Breast epithelium (tissue), 4 donors: ENCODE results near the gene ZDHHC21. TPM values are rescaled to one million over a fixed set of nuclear protein-coding genes. Genes with fewer than 3 reads are reported as not detected.
A peak's percentile ranks its signal among the peaks of the same experiment; 100 is the strongest.

ENCODE experiments used
- DNase-seq, 2 donors: peaks; one replicate each; pipeline ENCODE4 v3.0.0-alpha.2; 2019; ENCODE audit warnings: low spot score in 2 of 2
- H3K27ac ChIP-seq, 2 donors: fragments of 200-600 bp; sonication (generic) in 1 of 2; one replicate each; pipeline ENCODE4 v1.5.1; 2016 to 2019; ENCODE audit warnings: mild to moderate bottlenecking in 1 of 2
- H3K27me3 ChIP-seq, 2 donors: fragments of 200-600 bp; sonication (generic) in 1 of 2; one replicate each; pipeline versions ENCODE4 v1.5.1 to v1.6.0; 2017 to 2019; ENCODE audit warnings: control low read depth in 1 of 2, mild to moderate bottlenecking in 1 of 2
- H3K36me3 ChIP-seq: fragments of 200-600 bp; one replicate; pipeline ENCODE4 v1.5.1; 2019
- H3K4me1 ChIP-seq, 2 donors: fragments of 200-600 bp; sonication (generic); one replicate each; pipeline ENCODE4 v1.5.1; 2016 to 2019; ENCODE audit warnings: control low read depth in 1 of 2
- H3K4me3 ChIP-seq, 3 donors: fragments of 200-600 bp; sonication (generic); 1 replicate in 2 of 3; 2 replicates in 1 of 3; pipeline ENCODE4 v1.5.1; 2016 to 2019; ENCODE audit warnings: mild to moderate bottlenecking in 3 of 3, moderate library complexity in 2 of 3
- H3K9me3 ChIP-seq, 2 donors: fragments of 200-600 bp; sonication (generic) in 1 of 2; one replicate each; pipeline ENCODE4 v1.5.1; 2016 to 2019; ENCODE audit warnings: control low read depth in 1 of 2
- POLR2A ChIP-seq: fragments of 450-650 bp; IDR thresholded peaks from one replicate; pipeline ENCODE4 v1.6.1; 2016; ENCODE audit warnings: antibody characterized with exemption, mild to moderate bottlenecking, moderate library complexity
- POLR2AphosphoS5 ChIP-seq, 3 donors: sonication (generic); formaldehyde crosslinking; IDR thresholded peaks; one replicate each; pipeline ENCODE4 v1.6.1; 2017; ENCODE audit warnings: antibody characterized with exemption in 3 of 3
- intact Hi-C: fragments of 100-400 bp; cut with DNase I; formaldehyde crosslinking; loops from one replicate; pipeline ENCODE4 v1.15.1; 2023; ENCODE audit warnings: low total_unique reads
- total RNA-seq, 3 donors: library from RNA; depleted of rRNA; stranded (reverse); fragments of >200 nt; gene quantifications; one replicate each; pipeline ENCODE4 v1.1.0, GENCODE V29; 2016
- TF ChIP-seq, protein P1 (sequence below), 3 donors: fragments of 450-650 bp; IDR thresholded peaks; one replicate each; pipeline ENCODE4 v1.5.1; 2016 to 2017; ENCODE audit warnings: antibody characterized with exemption in 3 of 3, mild to moderate bottlenecking in 3 of 3, moderate library complexity in 3 of 3

ZDHHC21 gene
- total RNA-seq, 3 donors from 2014 or later, result 11.2 to 29.1 (median 11.5) TPM

DNA sequence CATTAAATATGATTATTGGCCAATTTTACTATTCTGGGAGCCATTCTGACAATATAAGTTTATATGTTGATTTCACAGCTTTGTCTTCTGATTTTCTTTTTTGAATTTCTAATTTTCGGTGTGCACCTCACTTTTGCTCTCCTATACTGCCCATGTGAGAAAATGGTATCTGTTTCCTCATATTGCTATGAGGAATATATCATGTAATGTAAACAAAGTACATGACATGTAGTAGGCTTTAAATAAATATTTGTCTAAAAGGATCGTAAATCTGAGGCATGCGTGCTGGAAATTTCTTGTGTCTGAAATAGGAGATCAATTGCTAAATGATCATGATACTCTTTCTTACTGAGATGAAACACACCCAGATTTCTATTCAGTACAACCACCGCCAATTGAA is 119.9 kb downstream of the ZDHHC21 start:
- H3K4me1 ChIP-seq, result no peaks in the 10 kb centered on the region
- DNase-seq, result no peak
- intact Hi-C loops, result no loop called here

GRCh38 chr9:14565352-14566016 is 127.7 kb downstream of the ZDHHC21 start:
- H3K36me3 ChIP-seq, result no peaks in the 10 kb centered on the region
- no peaks in the 10 kb centered on the region for H3K9me3 ChIP-seq
- H3K4me3 ChIP-seq, result no peak overlapping the region
- H3K27me3 ChIP-seq, result no peaks in the 10 kb centered on the region
- TF ChIP-seq, protein P1, sequence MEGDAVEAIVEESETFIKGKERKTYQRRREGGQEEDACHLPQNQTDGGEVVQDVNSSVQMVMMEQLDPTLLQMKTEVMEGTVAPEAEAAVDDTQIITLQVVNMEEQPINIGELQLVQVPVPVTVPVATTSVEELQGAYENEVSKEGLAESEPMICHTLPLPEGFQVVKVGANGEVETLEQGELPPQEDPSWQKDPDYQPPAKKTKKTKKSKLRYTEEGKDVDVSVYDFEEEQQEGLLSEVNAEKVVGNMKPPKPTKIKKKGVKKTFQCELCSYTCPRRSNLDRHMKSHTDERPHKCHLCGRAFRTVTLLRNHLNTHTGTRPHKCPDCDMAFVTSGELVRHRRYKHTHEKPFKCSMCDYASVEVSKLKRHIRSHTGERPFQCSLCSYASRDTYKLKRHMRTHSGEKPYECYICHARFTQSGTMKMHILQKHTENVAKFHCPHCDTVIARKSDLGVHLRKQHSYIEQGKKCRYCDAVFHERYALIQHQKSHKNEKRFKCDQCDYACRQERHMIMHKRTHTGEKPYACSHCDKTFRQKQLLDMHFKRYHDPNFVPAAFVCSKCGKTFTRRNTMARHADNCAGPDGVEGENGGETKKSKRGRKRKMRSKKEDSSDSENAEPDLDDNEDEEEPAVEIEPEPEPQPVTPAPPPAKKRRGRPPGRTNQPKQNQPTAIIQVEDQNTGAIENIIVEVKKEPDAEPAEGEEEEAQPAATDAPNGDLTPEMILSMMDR (IDR thresholded peaks at IDR 0.05), result no peak
- TF ChIP-seq POLR2A (no peak), POLR2AphosphoS5 (IDR thresholded peaks at IDR 0.05) (no peak)
- no peak overlapping the region for H3K27ac ChIP-seq
- H3K4me1 ChIP-seq, result no peaks in the 10 kb centered on the region
- intact Hi-C loops, result no loop called here
- DNase-seq, result no peak

More for the DNA sequence above, 119.9 kb downstream of the ZDHHC21 start:
- H3K9me3 ChIP-seq, result no peaks in the 10 kb centered on the region
- TF ChIP-seq POLR2A, result no peak
- no peak for TF ChIP-seq POLR2AphosphoS5 (IDR thresholded peaks at IDR 0.05)
- TF ChIP-seq, protein P1 (IDR thresholded peaks at IDR 0.05), result no peak
- no peaks in the 10 kb centered on the region for H3K27me3 ChIP-seq
- H3K36me3 ChIP-seq, result no peaks in the 10 kb centered on the region
- no peak overlapping the region for H3K4me3 ChIP-seq
- H3K27ac ChIP-seq, result no peak overlapping the region

DNA sequence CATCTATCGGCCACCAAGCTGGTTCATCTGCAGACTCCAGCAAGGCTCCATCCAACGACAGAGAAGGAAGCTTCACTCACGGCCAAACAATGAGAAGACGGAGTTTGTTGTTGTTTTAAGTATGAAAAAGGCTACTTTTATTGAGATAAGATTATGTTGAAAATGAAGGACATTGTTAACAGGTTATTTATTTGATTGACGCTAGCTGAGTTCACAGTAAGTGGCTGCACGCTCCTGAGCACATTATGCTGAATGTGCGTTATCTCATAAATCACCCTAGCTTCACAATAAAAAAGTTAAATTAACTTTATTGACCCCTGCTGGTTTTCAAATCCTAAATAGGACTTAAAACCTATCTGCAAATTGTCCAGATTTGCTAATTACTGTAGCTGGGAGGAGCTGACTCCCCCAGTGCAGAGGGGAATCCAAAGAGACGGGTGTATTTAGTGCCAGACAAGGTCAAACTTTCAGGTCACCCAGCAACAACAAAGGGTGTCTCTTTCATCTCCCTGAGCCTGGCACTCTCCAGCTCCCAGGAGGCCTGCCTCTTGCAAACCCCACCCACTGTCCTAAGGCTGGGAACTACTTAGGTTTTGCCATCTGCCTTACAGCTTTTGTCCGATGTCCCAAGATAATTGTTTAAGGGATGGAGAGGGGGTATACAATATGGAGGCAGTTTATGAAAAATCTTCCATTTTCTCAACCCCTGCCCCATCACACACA is 129.2 kb downstream of the ZDHHC21 start:
- TF ChIP-seq POLR2AphosphoS5 (IDR thresholded peaks at IDR 0.05) (no peak), POLR2A (no peak)
- TF ChIP-seq, protein P1 (IDR thresholded peaks at IDR 0.05), result no peak
- Histone ChIP-seq H3K36me3 (no peaks in the 10 kb centered on the region), H3K27me3 (no peaks in the 10 kb centered on the region), H3K27ac (no peak overlapping the region), H3K4me3 (no peak overlapping the region), H3K9me3 (no peaks in the 10 kb centered on the region), H3K4me1 (no peaks in the 10 kb centered on the region)
- intact Hi-C loops, result no loop called here
- DNase-seq, result no peak

DNA sequence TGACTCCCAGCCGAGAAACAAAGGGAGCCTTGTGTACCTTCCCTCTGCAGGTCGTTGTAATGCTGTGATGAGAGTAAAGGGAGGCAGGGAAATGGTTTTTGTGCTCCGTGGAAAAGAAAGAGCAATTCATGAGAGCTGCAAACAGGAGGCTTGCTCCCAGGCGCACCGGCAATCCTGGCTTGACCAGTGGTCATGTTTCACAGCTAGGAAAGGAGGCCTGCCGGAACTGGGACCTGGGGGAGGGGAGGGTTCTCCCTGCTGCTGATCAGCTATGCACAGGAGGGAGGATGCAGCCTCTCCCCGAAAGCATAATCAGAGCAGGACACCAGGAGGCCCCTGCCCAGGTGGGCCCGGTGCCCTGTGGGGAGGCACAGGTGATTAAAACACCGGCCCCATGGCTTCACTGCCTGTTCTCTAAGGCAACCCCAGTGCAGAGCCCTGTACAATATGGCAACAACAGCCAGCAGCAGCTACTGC is 131.3 kb downstream of the ZDHHC21 start:
- H3K27ac ChIP-seq, result peak overlapping the region in 1 of 2 donors; percentile 44
- TF ChIP-seq POLR2A, result no peak
- TF ChIP-seq, protein P1 (IDR thresholded peaks at IDR 0.05), result no peak
- TF ChIP-seq POLR2AphosphoS5 (IDR thresholded peaks at IDR 0.05), result no peak
- no peaks in the 10 kb centered on the region for H3K9me3 ChIP-seq
- DNase-seq, result peak in 1 of 2 donors; percentile 38
- H3K4me3 ChIP-seq, result no peak overlapping the region
- H3K36me3 ChIP-seq, result no peaks in the 10 kb centered on the region
- intact Hi-C loops, result no loop called here
- H3K4me1 ChIP-seq, result no peaks in the 10 kb centered on the region
- no peaks in the 10 kb centered on the region for H3K27me3 ChIP-seq

Other genes starting within 250 kb of the ZDHHC21 start
- gene CER1, start 29.3 kb upstream of the ZDHHC21 start, total RNA-seq, result not detected
- gene FREM1, start 217.0 kb upstream of the ZDHHC21 start, total RNA-seq, result 10 to 100 TPM in 1 of 3 donors, 1 to 10 TPM in 2; 4.1 to 12.2 (median 4.3) TPM